GM12801 (cell line): ENCODE measurements around the gene TRIM47.

Source experiments
- TF ChIP-seq, protein P1 (sequence below): IDR thresholded peaks from one replicate; pipeline ENCODE4 v1.5.1; 2011; ENCODE audit warnings: control low read depth; ENCODE audit not compliant: insufficient read length; ENCODE audit errors: extremely low read depth

The TRIM47 gene, protein sequence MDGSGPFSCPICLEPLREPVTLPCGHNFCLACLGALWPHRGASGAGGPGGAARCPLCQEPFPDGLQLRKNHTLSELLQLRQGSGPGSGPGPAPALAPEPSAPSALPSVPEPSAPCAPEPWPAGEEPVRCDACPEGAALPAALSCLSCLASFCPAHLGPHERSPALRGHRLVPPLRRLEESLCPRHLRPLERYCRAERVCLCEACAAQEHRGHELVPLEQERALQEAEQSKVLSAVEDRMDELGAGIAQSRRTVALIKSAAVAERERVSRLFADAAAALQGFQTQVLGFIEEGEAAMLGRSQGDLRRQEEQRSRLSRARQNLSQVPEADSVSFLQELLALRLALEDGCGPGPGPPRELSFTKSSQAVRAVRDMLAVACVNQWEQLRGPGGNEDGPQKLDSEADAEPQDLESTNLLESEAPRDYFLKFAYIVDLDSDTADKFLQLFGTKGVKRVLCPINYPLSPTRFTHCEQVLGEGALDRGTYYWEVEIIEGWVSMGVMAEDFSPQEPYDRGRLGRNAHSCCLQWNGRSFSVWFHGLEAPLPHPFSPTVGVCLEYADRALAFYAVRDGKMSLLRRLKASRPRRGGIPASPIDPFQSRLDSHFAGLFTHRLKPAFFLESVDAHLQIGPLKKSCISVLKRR

GRCh38 chr17:75878174-75878998, at the start of gene TRIM47:
Gene TRIM47, minus strand, starts transcription at chr17:75878581. Its CDS starts 33 bp downstream, at chr17:75878548.
- TF ChIP-seq, protein P1, sequence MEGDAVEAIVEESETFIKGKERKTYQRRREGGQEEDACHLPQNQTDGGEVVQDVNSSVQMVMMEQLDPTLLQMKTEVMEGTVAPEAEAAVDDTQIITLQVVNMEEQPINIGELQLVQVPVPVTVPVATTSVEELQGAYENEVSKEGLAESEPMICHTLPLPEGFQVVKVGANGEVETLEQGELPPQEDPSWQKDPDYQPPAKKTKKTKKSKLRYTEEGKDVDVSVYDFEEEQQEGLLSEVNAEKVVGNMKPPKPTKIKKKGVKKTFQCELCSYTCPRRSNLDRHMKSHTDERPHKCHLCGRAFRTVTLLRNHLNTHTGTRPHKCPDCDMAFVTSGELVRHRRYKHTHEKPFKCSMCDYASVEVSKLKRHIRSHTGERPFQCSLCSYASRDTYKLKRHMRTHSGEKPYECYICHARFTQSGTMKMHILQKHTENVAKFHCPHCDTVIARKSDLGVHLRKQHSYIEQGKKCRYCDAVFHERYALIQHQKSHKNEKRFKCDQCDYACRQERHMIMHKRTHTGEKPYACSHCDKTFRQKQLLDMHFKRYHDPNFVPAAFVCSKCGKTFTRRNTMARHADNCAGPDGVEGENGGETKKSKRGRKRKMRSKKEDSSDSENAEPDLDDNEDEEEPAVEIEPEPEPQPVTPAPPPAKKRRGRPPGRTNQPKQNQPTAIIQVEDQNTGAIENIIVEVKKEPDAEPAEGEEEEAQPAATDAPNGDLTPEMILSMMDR: no peak

- TF ChIP-seq, protein P1: no peak
These were observed 49.0 kb upstream of the TRIM47 start for GRCh38 chr17:75927286-75927922.

GRCh38 chr17:75926456-75926855, 48.1 kb upstream of the TRIM47 start:
- TF ChIP-seq, protein P1: no peak

DNA sequence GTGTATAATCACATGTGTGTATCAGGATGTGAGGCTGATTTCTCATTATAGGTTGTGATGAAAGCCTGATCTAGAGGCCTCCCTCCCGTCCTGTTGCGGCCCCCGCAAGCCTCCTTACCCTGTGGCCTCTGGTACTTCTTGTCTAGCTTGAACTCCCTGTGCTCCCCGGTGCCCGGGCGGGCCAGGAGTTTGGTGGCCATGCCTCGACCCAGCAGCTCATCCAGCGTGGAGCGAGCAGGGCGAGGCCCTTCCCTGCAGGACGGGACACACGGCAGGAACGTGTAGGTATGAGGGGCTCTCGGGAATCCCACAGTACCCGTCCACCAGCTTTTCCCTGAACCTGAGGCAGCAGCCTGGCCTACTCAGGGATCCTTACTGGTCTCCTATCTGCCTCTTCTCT, 47.5 kb upstream of the TRIM47 start:
- TF ChIP-seq, protein P1: no peak

- TF ChIP-seq, protein P1: no peak
These were observed 46.7 kb upstream of the TRIM47 start for GRCh38 chr17:75925103-75925502.

DNA sequence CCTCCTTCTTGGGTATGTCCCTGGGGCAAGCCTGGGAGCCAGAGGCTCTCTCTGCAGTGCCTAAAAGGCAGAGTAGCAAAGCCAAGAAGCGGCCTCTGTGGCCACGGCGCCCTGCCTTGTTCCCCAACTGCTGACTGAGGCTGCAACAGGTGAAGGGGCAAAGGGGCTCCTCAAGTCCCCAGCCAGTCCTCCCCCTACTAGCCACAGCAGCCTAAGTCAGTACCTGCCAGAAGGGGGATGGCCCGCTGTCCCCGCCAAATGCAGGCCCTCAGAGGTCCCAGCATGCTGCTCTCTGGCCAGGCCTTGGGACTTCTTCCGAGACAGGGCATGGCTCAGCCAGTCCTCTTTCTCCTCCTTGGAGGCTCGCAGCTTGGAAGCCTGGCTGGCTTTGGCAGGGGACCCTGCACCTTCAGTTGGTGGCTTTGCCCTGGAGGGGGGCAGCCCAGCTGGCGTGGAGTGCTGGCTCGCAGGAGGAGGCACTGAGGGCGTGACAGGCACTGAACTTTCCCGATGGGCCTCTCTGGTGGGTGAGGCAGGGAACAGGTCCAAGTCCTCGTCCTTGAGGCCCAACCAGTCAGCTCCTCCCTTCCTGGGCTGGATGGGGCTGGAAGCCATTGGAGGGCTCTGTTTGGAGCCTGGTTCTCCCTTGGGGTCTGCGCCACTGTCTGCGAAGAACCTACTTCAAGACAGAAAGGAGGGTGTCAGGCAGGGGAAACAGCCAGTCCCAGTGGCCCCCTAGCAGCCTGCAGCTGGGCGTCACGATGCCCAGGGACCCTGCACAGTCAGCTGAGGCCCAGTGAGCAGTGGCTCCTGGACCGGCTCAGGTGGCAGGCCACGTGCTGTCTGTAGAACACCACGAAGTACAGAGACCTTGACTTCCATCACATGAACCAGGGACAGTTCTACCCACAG, 44.8 kb upstream of the TRIM47 start:
- TF ChIP-seq, protein P1: no peak
